ENCODE measurements around the gene MYT1.
A peak's percentile ranks its signal among the peaks of the same experiment; 100 is the strongest.

MYT1 gene

GRCh38 chr20:64189986-64190385 lies 25.7 kb downstream of the MYT1 start:
- no peak for DNase-seq (ENCODE audit: low spot score)

GRCh38 chr20:64191002-64191401 lies 26.8 kb downstream of the MYT1 start:
- no peak for DNase-seq (ENCODE audit: low spot score)

- DNase-seq (ENCODE audit: low spot score) = no peak
Measured at GRCh38 chr20:64192406-64192805, 28.2 kb downstream of the MYT1 start.

GRCh38 chr20:64193058-64193457 lies 28.8 kb downstream of the MYT1 start:
- DNase-seq (ENCODE audit: low spot score) = no peak

- no peak for DNase-seq (ENCODE audit: low spot score)
Measured at GRCh38 chr20:64194269-64194668, 30.0 kb downstream of the MYT1 start.

- no peak for DNase-seq (ENCODE audit: low spot score)
Measured at GRCh38 chr20:64196309-64196708, 32.1 kb downstream of the MYT1 start.

- DNase-seq (ENCODE audit: low spot score) = no peak
Measured at GRCh38 chr20:64196847-64197306, 32.6 kb downstream of the MYT1 start.

GRCh38 chr20:64198347-64198746 lies 34.1 kb downstream of the MYT1 start:
- DNase-seq (ENCODE audit: low spot score) = no peak

- DNase-seq (ENCODE audit: low spot score) = no peak
Measured at GRCh38 chr20:64199395-64199794, 35.1 kb downstream of the MYT1 start.

GRCh38 chr20:64200740-64201139 lies 36.5 kb downstream of the MYT1 start:
- no peak for DNase-seq (ENCODE audit: low spot score)

GRCh38 chr20:64201653-64202052 lies 37.4 kb downstream of the MYT1 start:
- no peak for DNase-seq (ENCODE audit: low spot score)

GRCh38 chr20:64203037-64203777 lies 39.0 kb downstream of the MYT1 start:
- no peak for DNase-seq (ENCODE audit: low spot score)

- DNase-seq (ENCODE audit: low spot score) = no peak
Measured at GRCh38 chr20:64205611-64206026, 41.4 kb downstream of the MYT1 start.

GRCh38 chr20:64206614-64207013 lies 42.4 kb downstream of the MYT1 start:
- no peak for DNase-seq (ENCODE audit: low spot score)

GRCh38 chr20:64207641-64208590 lies 43.7 kb downstream of the MYT1 start:
- no peak for DNase-seq (ENCODE audit: low spot score)

- DNase-seq (ENCODE audit: low spot score) = no peak
Measured at GRCh38 chr20:64209148-64209547, 44.9 kb downstream of the MYT1 start.

- DNase-seq (ENCODE audit: low spot score) = no peak
Measured at GRCh38 chr20:64210656-64211369, 46.6 kb downstream of the MYT1 start.

- DNase-seq (ENCODE audit: low spot score) = no peak
Measured at GRCh38 chr20:64211874-64212658, 47.8 kb downstream of the MYT1 start.

GRCh38 chr20:64212755-64213154 lies 48.5 kb downstream of the MYT1 start:
- peak; percentile 87 for DNase-seq (ENCODE audit: low spot score)

- no peak for DNase-seq (ENCODE audit: low spot score)
Measured at GRCh38 chr20:64214113-64214512, 49.9 kb downstream of the MYT1 start.

GRCh38 chr20:64214952-64215351 lies 50.7 kb downstream of the MYT1 start:
- DNase-seq (ENCODE audit: low spot score) = no peak

- no peak for DNase-seq (ENCODE audit: low spot score)
Measured at GRCh38 chr20:64216036-64216435, 51.8 kb downstream of the MYT1 start.

Measured in AG20443 (cell line).